T-helper 1 cell (primary cell): ENCODE results near the gene SIGLEC7.
"Not testable (repeated sequence)": the region's sequence is repeated elsewhere in the genome, so short reads cannot be mapped to it uniquely, and the experiment has no call there.

Experiments used
- DNase-seq, 5 donors: peaks; one replicate each; pipeline ENCODE4 v3.0.0-alpha.2; 2012 to 2020

Gene SIGLEC7

DNA sequence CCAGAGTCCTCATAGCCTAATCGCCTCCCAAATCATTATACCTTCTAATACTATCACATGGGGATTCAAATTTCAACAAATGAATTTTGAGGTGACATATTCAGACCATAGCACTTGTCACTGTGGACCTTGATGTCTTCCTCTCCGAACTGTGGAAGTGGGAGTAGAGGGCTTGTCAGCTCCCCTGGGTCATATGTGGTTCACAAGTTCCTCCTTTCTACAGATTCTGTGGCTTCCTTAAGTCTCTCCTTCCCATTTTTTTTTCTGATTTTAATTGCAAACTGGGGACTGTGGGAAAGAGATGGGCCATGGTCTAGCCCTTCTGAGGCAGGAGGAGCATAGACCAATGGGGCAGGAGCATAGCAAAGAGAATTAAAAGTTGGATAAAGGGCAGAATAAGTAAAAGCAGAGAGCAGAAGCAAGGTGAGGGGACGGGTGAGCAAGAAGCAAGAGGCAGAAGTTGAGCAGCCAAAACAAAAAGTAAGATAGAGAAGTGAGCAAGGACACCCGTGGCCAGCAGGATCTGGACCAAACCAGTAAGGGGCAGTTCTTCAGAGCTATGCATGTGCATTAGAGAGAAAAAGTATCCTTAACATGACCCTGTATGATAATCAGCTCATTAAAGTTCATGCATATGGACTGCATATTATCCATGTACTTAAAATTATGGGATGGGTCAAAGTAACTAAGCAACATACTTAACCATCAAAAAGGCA is 2.6 kb upstream of the SIGLEC7 start:
- no peak for DNase-seq

DNA sequence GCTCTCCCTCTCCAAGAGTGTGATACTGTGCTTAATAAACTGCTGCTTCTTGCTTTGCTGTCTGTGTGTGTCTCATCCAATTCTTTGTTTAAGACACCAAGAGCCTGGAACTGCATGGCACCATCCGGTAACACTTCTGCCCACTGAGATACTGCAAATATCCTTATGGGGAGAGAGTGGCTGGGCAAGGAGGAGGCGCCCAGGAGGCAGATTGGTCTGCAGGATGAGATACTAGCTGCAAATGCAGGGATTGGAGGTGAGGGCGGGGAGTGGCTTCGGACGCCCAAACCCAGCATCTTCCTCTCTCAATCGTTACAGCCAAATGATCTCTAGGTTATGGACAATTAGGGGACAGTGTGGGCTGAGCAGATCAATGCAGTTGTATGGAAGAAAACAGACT is 1.7 kb upstream of the SIGLEC7 start:
- no peak for DNase-seq

DNA sequence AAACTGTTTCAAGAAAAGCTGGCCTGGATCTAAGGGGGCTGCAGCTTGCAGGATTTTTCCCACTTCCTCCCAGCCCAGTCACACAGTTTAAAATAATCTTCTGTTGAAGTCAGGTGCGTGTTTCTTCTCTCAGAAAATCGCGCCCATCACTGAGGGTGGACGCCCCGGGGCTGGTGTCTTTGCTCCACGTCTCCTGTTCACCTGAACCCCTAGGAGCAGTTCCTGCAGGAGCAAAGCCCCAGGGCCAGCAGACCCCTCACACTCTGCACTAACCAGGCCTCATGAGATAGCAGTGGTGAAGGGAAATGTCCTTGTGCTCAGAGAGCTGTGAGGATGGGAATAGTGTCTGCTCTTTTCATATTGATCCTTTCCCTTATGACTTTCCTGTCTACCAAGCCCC is 920 bp upstream of the SIGLEC7 start:
- DNase-seq = no peak

DNA sequence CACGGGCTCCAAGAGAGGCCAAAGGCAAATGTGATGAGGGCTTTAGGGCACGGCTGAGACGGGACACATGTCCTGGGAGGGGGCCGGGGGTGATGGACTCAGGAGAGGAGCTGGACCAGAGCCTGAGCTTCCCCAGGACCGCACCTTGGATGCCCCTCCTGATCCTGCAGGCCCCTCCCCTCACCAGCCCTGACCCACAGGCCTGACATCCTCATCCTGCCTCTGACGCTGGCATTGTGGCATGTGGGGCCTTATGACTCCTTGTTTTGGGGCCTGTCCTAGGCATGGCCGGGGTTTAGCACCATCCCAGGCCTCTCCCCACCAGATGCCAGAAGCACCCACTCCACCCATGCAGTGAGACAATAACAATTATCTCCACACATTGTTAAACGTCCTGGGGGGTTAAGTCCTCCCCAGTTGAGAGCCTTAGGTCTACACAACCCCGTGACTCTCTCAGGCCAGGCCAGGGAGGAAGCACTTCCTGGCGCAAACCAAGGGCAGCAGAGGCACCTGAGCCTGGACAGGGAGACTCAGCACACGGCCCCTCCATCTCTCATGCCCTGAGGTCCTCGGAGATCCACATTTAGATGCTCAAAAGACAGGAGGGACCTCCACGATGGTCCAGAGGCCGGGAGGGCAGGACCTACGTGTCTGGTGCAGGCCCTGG is 841 bp downstream of the SIGLEC7 start:
- not testable (repeated sequence) for DNase-seq

DNA sequence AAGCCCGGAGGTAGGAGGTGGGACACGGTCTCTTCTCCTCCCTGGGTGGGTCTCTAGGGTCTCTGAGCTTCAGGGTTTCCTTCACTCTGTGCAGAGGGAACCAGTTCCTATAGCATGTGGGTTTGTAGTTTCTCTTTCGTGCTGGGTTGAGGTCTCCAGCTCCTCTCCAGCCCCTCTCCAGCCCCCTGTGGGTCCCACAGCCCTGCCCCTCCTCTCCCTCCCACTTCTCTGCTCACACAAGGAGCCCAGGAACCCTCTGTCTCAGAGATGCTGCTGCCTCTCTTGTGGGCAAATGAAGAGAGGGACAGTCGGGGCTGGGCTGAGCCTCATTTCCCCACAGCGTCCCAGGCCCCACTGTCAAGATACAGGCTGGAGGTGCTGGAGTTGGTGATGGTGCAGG is 1.4 kb downstream of the SIGLEC7 start:
- DNase-seq = no peak

DNA sequence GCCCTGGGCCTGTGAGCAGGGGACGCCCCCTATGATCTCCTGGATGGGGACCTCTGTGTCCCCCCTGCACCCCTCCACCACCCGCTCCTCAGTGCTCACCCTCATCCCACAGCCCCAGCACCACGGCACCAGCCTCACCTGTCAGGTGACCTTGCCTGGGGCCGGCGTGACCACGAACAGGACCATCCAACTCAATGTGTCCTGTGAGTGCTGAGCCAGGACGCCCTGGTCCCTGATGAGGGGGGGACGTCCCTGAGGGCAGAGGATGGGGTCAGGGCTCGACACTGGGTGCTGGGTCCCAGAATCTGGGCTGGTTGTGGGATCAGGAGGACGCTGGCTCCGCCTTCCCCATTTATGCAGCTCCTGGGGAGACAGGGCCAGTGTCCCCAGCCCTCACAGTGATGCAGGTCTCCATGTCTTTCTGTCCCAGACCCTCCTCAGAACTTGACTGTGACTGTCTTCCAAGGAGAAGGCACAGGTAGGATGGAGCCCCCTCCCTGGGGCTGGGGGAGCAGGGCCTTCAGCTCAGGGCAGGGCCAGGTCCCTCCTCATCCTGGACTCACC is 2.5 kb downstream of the SIGLEC7 start:
- no peak for DNase-seq

DNA sequence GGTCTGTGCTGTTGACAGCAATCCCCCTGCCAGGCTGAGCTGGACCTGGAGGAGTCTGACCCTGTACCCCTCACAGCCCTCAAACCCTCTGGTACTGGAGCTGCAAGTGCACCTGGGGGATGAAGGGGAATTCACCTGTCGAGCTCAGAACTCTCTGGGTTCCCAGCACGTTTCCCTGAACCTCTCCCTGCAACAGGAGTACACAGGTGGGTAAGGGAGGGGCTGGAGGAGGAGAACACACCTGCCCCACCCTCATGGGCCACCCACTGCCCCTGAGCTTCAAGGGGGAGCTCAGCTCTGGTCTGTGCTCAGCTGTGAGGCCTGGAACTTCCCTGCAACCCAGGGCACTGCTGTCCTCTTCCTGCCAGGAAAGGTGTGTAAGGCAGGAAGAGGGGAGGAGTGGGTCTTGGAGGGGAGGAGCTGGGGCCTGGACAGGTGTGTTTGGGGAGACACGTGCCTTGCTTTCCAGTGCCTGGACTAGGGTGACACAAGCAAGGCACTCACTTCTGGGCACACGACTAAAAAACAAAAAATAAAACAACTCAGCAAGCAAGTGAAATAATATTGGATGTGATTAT is 3.9 kb downstream of the SIGLEC7 start:
- no peak for DNase-seq

DNA sequence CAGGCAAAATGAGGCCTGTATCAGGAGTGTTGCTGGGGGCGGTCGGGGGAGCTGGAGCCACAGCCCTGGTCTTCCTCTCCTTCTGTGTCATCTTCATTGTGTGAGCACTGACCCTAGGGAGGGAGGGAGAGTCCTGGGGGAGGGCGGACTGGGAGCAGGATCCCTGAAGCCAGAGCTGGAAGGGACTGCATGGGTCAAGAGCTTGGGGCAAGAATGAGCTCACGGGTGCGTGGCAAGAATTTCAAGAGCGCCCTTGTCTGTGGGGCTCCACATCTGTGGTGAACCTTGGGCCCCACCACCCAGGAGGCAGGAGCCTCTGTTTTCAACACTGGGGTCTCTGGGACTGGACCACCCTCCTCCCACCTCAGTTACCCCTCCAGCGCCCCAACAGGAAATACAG is 4.7 kb downstream of the SIGLEC7 start:
- no peak for DNase-seq

DNA sequence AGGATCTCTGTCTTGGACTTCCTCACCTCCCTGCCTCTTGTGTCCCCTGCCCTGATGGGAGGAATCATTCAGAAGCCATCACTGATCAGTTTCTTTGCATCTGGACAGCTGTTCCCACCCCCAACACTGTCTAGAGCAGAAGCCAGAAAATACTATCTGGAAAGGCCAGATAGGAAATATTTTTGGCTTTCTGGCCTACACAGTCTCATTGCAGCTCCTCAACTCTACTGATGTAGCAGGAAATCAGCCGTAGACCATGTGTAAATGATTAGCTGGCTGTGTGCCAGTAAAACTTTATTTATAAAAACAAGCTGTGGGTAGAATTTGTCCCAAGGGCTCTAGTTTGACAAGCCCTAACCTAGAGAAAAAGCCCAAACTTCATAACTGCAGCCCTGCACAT is 5.6 kb downstream of the SIGLEC7 start:
- no peak for DNase-seq

DNA sequence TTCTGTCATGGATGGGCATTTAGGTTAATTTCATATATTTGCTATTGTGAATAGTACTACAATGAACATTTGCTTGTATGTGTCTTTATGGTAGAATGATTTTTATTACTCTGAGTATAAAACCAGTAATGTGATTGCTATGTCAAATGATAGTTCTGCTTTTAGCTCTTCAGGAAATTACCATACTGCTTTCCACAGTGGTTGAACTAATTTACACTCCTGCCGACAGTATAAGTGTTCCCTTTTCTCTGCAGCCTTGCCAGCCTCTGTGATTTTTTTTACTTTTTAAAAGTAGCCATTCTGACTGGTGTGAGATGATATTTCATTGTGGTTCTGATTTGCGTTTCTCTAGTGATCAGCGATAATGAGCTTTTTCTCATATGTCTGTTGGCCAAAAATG is 6.5 kb downstream of the SIGLEC7 start:
- DNase-seq = no peak

DNA sequence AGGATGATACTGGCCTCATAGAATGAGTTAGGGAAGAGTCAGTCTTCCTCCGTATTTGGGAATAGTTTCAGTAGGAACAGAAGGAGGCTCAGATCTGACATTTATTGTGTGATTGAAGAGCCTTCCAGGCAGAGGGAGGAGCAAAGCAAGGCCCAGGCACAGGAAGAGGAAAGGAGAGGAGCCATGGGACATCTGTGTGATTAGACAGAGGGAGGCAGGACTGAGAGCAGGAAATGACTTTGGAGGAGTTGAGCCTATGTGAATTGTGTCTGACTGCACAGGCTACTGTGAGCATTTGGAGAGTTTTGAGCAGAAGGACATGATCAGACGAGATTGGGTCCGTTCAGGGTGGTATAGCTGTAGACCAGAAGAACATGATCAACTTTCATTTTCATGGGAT is 8.5 kb downstream of the SIGLEC7 start:
- no peak for DNase-seq

DNA sequence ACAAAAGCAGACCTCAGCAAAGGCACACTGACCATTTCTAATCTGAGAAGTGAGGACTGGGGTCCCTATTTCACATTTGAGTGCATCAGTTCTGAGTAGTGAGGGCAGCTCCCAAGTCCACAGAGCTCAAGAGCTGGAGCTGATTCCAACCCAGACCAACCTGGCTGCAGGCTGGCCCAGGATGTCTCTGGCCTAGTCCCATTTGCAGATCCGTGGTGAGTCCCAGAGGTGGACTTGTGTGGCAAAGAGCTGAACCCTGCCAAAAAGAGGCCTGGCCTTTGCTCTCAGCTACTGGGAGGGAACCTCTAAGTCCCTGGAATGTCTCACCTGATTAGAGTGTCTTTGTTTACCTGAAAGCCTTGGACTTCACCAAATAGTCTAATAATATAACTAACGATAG is 14.6 kb downstream of the SIGLEC7 start:
- no peak for DNase-seq

DNA sequence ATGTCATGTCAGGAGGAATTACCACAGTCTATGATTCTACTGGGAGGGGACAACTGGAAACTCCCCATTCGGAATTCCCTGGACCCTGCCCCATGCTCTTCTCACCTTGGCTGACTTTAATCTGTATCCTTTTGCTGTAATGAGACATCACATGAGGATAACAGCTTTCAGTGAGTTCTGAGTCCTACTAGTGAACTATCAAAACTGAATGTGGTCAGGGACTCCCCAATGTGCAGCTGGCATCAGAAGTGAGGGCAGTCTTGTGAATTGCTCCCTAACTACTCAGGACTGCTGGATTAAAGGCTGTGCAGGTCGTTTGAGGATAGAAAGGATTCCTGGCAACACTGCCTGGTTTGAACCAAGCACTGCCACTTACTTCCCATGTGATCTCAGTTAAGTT is 15.2 kb downstream of the SIGLEC7 start:
- no peak for DNase-seq

DNA sequence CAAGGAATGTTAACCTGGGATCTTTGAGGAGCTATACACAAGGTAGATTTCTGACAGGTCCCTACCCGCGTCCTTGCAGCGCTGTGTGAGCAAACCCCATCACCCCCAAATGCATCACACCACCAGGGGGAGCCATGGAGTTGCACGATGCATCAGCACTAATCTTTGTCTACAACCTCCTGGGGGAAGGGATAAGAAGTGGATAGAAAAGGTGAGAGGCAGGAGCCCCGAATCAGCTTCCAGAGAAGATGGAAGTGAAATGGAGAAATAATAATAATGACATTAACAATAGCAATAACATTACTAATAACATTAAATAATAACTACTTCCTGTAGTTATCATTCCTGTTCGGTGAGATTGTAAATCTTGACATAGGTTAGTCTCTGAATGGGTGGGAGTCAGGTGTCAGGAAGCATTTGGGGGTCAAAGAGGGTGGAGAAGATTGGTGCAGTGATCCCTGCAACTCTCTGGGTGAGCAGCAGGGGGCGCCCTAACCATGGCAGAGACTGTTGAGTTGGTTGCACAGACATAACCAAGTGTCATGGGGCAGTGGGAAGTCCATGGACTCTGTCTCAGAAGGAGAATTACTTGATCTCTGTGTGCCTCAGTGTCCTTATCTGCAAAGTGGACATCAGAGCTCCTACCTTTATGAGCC is 16.5 kb downstream of the SIGLEC7 start:
- peak in 4 of 5 donors; percentile 40 to 73 (median 59) for DNase-seq

DNA sequence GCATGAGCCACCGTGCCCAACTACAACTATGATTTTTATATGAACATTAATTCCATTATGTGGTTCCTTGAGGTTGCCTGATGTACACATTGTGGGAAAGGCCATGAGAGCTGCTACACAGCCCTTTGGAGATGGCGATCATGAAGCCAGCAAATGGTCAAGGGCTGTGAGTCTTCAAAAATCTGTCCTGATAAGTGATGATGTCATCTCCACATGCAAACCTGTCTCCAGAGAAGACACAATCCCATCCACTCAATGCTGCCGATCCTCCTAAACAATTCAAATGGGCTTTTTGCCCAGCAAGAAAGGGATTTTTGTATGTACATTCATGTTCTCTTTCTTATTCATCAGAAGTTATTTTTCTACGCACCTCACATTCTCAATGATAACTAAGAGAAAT is 17.6 kb downstream of the SIGLEC7 start:
- DNase-seq = no peak

DNA sequence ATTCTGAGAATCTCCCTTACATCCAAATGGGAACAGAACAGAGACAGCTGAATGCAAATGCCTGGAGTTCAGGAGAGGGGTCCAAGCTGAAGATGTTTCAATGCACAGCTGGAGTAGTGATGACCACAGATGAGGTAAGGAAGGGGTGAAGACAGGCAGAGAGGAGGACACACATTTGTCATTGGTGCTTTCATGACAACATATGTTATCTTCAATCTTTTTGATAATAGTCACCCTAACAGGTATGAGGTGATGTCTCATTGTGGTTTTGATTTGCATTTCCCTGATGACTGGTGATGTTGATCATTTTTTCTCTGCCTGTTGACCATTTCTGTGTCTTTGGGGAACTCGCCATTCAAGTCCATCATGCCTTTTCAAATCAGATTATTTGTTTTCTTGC is 19.2 kb downstream of the SIGLEC7 start:
- no peak for DNase-seq

DNA sequence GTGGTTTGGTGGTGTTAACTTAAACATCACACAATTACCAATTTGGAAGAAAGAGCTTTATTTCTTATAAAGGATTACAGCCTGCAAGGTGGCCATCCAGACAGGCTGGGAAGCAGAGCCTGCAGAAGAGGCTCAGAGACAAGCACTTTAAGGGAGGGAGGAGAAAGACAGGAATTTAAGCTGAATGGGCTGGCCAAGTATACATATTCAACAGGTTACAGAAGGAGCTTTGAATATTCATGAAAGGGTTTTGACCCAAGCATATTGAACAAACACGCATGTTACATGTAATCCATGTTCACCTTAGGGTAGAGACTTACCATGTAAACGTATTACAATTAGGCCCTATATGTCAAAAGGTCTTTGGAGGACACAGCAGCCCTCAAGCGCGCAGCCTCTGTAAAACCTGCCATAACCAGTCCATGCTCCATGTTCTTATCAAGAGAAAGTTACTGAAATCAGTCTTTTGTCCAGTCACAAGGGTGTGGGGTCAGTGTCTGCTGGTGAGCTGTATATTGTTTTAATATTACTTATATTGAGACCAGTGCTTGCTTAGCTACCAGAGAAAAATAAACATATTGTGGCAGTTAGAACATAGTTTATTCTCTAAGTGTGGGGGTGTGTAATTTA is 19.9 kb downstream of the SIGLEC7 start:
- DNase-seq = no peak

DNA sequence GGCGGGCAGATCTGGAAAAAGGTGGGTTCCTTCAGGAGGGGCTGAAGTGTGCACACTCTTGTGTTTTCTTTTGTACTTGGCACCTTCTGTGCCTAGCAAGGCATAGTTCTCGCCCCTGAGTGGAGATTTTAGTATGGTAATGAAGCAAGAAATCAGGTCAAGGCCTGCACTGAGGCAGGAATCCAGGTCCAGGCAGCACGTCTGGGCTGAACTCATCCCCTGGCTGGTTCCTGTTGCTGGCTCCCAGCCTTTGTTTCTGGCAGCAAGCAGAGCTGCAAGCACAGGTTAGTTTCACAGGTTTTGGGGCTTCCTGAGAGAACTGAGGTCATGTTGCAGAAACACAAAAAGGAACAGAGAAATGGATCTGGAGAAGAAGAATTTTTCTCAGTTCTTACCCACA is 21.2 kb downstream of the SIGLEC7 start:
- DNase-seq = no peak

DNA sequence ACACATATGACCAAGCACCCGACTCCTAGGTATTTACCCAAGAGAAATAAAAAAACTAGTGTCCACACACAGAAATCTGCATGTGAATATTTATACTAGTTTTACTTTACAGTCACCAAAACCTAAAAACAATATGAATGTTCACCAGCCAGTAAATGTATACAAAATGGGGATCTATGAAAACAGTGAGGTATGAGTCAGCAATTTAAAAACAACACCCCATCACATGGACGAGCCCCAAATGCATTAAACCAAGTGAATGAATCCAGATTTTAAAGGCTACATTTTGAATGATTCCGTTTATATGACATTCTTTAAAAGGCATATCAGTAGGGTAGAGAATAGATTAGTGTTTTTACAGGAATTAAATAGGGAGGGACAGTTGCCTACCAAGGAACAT is 22.1 kb downstream of the SIGLEC7 start:
- DNase-seq = no peak

DNA sequence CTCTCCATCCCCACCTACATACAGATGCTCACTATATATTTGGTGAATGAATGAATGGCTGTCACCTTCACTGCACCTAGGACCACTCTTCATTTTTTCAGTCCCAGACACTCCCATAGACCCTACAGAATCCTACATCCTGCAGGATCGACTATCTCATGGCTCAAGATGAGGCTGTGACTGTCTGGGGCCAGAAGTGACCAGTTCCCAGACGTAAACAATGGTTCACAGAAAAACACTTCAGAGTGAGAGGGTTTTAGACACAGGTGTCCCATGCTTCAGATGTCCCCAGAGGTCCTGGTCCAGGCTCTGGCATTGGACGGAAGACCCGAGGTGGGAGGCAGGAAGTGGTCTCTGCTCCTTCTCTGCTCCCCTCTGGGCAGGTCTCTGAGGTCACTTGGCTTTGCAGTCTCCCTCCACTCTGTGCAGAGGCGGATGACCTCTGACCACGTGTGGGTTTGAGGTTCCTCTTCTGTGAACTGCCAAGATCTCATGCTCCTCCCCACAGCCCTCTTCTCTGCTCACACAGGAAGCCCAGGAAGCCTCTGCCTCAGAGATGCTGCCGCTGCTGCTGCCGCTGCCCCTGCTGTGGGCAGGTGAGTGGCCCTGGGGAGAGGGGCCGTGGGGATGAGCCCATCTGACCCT is 24.9 kb downstream of the SIGLEC7 start:
- peak in 1 of 5 donors; percentile 59 for DNase-seq

DNA sequence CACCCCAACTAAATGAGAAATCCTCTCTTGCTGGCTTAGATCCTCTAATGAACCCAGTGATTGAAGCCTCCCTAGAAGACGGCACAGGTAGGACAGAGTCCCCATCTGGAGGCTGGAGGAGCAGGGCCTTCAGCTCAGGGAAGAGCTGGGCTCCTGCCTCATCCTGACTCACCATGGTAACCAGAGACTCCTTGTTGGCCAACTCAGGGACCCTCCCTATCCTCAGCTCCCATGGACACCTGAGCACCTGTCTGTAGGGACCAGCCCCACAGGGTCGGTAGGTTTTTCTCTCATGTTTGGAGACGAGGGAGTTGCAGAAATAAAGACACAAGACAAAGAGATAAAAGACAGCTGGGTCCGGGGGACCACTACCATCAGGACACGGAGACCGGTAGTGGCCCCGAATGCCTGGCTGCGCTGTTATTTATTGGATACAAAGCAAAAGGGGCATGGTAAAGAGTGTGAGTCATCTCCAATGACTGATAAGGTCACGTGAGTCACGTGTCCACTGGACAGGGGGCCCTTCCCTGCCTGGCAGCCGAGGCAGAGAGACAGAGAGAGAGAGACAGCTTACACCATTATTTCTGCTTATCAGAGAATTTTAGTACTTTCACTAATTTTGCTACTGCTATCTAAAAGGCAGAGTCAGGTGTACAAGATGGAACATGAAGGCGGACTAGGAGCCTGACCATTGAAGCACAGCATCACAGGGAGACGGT is 26.6 kb downstream of the SIGLEC7 start:
- DNase-seq = no peak
